Neural crest cell (in vitro differentiated cells): ENCODE data around the gene SPINK8. TPM values are rescaled to one million over a fixed set of nuclear protein-coding genes. Genes with fewer than 3 reads are reported as not detected.
"Not testable (repeated sequence)": the region's sequence is repeated elsewhere in the genome, so short reads cannot be mapped to it uniquely, and the experiment has no call there.

ENCODE experiments used
- DNase-seq: peaks from one replicate; pipeline ENCODE4 v3.0.0; 2021; ENCODE audit warnings: low read depth, mixed read lengths, low spot score
- H3K27ac Mint-ChIP-seq: one replicate; pipeline ENCODE4 v1.8.0; 2021; ENCODE audit warnings: mild to moderate bottlenecking, mixed read lengths; ENCODE audit not compliant: unreplicated experiment
- H3K27me3 Mint-ChIP-seq: 2 replicates; pipeline ENCODE4 v1.8.0; 2021; ENCODE audit warnings: low read depth, mild to moderate bottlenecking, mixed read lengths
- H3K36me3 Mint-ChIP-seq: 2 replicates; pipeline ENCODE4 v1.8.0; 2021; ENCODE audit warnings: low read depth, mild to moderate bottlenecking, mixed read lengths
- H3K4me1 Mint-ChIP-seq: 2 replicates; pipeline ENCODE4 v1.8.0; 2021; ENCODE audit warnings: mixed read lengths
- H3K4me3 Mint-ChIP-seq: one replicate; pipeline ENCODE4 v1.8.0; 2021; ENCODE audit warnings: mild to moderate bottlenecking, mixed read lengths
- H3K9me3 Mint-ChIP-seq: 2 replicates; pipeline ENCODE4 v1.8.0; 2021; ENCODE audit warnings: mixed read lengths
- total RNA-seq: library from RNA; stranded (reverse); gene quantifications from 2 replicates; pipeline ENCODE4 v1.2.1, GENCODE V29; 2021
- TF ChIP-seq, protein P1 (sequence below): fragments of 200-600 bp; sonication (generic); conservative IDR thresholded peaks from 2 replicates; pipeline ENCODE4 v1.5.0; 2021; ENCODE audit warnings: antibody characterized with exemption, mild to moderate bottlenecking

Gene SPINK8
- total RNA-seq, 1 donor from 2014 or later = not detected

DNA sequence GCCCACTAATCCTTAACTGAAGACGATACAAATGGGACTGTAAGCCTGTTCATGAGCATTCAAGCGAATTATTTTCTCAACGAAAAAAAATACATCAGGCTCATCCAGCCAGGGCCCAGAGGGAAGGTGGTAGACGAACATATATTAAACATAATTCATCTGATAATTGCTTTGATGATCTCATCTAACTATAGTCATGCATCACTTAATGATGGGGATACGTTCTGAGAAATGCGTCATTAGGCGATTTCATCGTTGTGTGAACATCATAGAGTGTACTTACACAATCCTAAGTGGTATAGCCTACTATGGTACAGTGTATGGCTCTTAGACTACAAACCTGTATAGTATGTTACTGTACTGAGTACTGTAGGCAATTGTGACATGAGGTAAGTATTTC is 10.0 kb upstream of the SPINK8 start:
- Mint-ChIP-seq H3K4me3 (no peak overlapping the region), H3K4me1 (peaks cover 3% of the 10 kb centered on the region), H3K9me3 (no peaks in the 10 kb centered on the region), H3K27me3 (peaks cover 2% of the 10 kb centered on the region), H3K27ac (no peak overlapping the region), H3K36me3 (no peaks in the 10 kb centered on the region)
- no peak for DNase-seq
- TF ChIP-seq, protein P1, sequence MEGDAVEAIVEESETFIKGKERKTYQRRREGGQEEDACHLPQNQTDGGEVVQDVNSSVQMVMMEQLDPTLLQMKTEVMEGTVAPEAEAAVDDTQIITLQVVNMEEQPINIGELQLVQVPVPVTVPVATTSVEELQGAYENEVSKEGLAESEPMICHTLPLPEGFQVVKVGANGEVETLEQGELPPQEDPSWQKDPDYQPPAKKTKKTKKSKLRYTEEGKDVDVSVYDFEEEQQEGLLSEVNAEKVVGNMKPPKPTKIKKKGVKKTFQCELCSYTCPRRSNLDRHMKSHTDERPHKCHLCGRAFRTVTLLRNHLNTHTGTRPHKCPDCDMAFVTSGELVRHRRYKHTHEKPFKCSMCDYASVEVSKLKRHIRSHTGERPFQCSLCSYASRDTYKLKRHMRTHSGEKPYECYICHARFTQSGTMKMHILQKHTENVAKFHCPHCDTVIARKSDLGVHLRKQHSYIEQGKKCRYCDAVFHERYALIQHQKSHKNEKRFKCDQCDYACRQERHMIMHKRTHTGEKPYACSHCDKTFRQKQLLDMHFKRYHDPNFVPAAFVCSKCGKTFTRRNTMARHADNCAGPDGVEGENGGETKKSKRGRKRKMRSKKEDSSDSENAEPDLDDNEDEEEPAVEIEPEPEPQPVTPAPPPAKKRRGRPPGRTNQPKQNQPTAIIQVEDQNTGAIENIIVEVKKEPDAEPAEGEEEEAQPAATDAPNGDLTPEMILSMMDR = no peak

GRCh38 chr3:48338635-48339034 is 5.2 kb upstream of the SPINK8 start:
- no peak overlapping the region for H3K27ac Mint-ChIP-seq
- H3K27me3 Mint-ChIP-seq = no peaks in the 10 kb centered on the region
- H3K36me3 Mint-ChIP-seq = no peaks in the 10 kb centered on the region
- TF ChIP-seq, protein P1 = no peak
- H3K4me3 Mint-ChIP-seq = no peak overlapping the region
- H3K4me1 Mint-ChIP-seq = no peaks in the 10 kb centered on the region
- no peak for DNase-seq
- no peaks in the 10 kb centered on the region for H3K9me3 Mint-ChIP-seq

DNA sequence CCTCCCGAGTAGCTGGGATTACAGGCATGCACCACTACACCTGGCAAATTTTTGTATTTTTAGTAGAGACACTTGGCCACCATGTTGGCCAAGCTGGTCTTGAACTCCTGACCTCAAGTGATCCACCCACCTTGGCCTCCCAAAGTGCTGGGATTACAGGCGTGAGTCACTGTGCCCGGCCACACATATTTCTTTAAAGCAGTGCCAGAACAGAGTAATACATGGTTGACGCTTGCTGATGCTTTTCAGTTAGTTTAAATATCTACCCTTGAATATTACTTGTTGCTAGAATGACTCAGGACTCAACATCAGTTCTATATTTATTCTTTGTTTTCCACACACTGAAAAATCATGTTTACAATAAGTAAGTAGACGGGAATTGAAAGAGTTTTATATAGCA is 4.1 kb upstream of the SPINK8 start:
- not testable (repeated sequence) for H3K9me3 Mint-ChIP-seq, H3K4me3 Mint-ChIP-seq, H3K27ac Mint-ChIP-seq

DNA sequence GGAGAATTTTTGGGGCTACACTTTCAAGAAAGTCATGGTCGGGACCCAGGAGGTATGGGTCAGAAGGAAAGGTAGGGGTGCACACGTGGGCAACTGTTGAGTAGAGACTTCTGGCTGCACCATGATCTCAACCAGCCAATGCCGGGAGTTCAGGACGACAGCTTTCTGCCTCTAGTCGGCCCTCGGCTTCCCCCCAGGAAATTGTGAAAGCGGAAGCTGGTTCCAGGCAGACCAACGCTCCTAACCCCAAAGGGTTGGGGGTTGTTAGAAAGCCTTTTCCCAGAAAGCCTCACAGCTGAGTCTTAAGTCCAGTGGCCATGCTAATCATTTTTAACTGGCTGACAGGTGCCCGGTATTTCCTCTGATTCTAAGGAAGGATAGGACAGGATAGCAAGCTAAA is 1.8 kb upstream of the SPINK8 start:
- not testable (repeated sequence) for DNase-seq, H3K9me3 Mint-ChIP-seq, H3K27me3 Mint-ChIP-seq, H3K4me1 Mint-ChIP-seq, H3K4me3 Mint-ChIP-seq, H3K36me3 Mint-ChIP-seq, H3K27ac Mint-ChIP-seq

More for the DNA sequence above, 4.1 kb upstream of the SPINK8 start:
- H3K4me1 Mint-ChIP-seq, H3K36me3 Mint-ChIP-seq, DNase-seq, H3K27me3 Mint-ChIP-seq: not testable (repeated sequence)

GRCh38 chr3:48334605-48335004 is 1.1 kb upstream of the SPINK8 start:
- Mint-ChIP-seq H3K36me3 (no peaks in the 10 kb centered on the region), H3K9me3 (no peaks in the 10 kb centered on the region), H3K4me1 (no peaks in the 10 kb centered on the region), H3K27ac (no peak overlapping the region), H3K4me3 (no peak overlapping the region), H3K27me3 (peaks cover 4% of the 10 kb centered on the region)
- TF ChIP-seq, protein P1 = no peak
- DNase-seq = no peak

DNA sequence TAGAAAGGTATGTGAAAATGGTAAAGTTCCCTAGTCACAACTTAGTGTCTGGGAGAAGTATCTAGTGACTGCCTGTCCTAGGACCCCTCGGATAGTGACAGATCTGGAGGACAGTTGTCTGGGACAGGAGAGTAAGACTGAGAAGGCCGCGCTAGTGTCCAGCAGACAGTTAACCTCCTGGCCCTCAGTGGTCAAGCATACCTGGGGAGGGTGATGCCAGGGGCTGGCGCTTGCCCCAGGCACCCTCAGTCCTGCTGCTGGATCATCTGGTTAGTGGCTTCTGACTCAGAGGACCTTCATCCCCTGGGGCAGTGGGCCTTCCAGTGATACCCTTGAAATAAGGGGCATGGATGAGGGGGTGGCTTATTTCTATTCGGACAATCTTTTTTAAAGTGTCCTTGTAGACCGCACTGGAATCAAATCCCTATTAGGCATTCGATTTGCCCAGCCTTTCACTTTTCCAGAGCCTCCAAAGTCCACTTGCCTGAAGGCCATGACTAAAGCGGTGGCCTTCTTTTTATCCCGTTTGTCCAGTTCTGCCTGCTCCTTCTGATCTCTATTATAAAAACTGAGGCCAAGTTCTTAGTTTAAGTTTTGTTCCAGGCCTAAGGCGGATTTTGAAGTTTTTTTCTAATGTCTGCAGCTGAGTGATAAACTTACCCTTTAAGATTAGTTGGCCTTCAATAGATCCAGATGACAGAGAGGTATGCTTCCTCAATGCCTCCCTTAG is 1.6 kb downstream of the SPINK8 start:
- H3K27me3 Mint-ChIP-seq, H3K9me3 Mint-ChIP-seq, H3K36me3 Mint-ChIP-seq, H3K27ac Mint-ChIP-seq, H3K4me3 Mint-ChIP-seq, H3K4me1 Mint-ChIP-seq, DNase-seq: not testable (repeated sequence)

- H3K9me3 Mint-ChIP-seq = peaks cover 3% of the 10 kb centered on the region
- peaks cover 2% of the 10 kb centered on the region for H3K36me3 Mint-ChIP-seq
- no peak overlapping the region for H3K27ac Mint-ChIP-seq
- H3K4me1 Mint-ChIP-seq = peaks cover 17% of the 10 kb centered on the region
- TF ChIP-seq, protein P1 = no peak
- no peak overlapping the region for H3K4me3 Mint-ChIP-seq
- no peaks in the 10 kb centered on the region for H3K27me3 Mint-ChIP-seq
- DNase-seq = no peak
Observed at GRCh38 chr3:48320996-48321395, 12.5 kb downstream of the SPINK8 start.
